HepG2 (cell line): Measurements from ENCODE around the gene CYTH1. TPM values are rescaled to one million over a fixed set of nuclear protein-coding genes. Genes with fewer than 3 reads are reported as not detected.

Experiments
- ATAC-seq: fragments of 200-7000 bp; cut with Tn5 transposase; 3 replicates; pipeline ENCODE4 v1.9.1; 2020; ENCODE audit warnings: mild to moderate bottlenecking, moderate library complexity
- BruUV-seq: library from RNA; stranded (reverse); fragments of 400-500 nt; replicated peaks from 2 replicates; lab custom pipeline; 2021; lab: Mats Ljungman, UMichigan
- CTCF ChIA-PET: fragments of 300-600 bp; formaldehyde crosslinking; extraction: SDS; loops from one replicate; lab custom pipeline; 2021; ENCODE audit warnings: low total read pairs, inconsistent platforms, low intra/inter-chr PET ratio; lab: Yijun Ruan, JAX
- POLR2A ChIA-PET: fragments of 350-600 bp; sonication (Branson Sonifier 250); formaldehyde crosslinking; loops from one replicate; lab custom pipeline; 2020; ENCODE audit warnings: antibody characterized with exemption, inconsistent platforms; lab: Yijun Ruan, JAX
- DNase-seq: peaks from one replicate; pipeline ENCODE4 v3.0.0-alpha.2; 2015; ENCODE audit warnings: low spot score
- FAIRE-seq: peaks from 3 replicates; lab custom pipeline; 2011; peaks lifted over from hg19 to GRCh38; lab: Jason Lieb, UNC
- H2AFZ ChIP-seq: one replicate; pipeline ENCODE4 v1.6.1; 2011; ENCODE audit warnings: low read length, inconsistent platforms
- H3K27ac ChIP-seq: fragments of 300-600 bp; 3 replicates; pipeline ENCODE4 v1.8.0; 2011; ENCODE audit warnings: mixed run types, mild to moderate bottlenecking, mixed read lengths, low read length, inconsistent platforms; ENCODE audit not compliant: insufficient read depth; ENCODE audit errors: extremely low read length
- H3K27me3 ChIP-seq, 2 experiments: fragments of 200-600 bp in 1 of 2; 2 replicates in 1 of 2; 3 replicates in 1 of 2; pipeline versions ENCODE4 v1.6.0 to v1.8.0; 2011; ENCODE audit warnings: low read length in 2 of 2, mild to moderate bottlenecking in 2 of 2, moderate library complexity in 2 of 2, inconsistent platforms in 1 of 2; ENCODE audit not compliant: insufficient read depth in 2 of 2, control insufficient read depth in 1 of 2
- H3K36me3 ChIP-seq, 2 experiments: fragments of 200-600 bp in 1 of 2; replicated peaks in 1 of 2; 2 replicates in 1 of 2; 3 replicates in 1 of 2; pipeline versions ENCODE4 v1.5.1 to v1.8.0; 2011; ENCODE audit warnings: low read length in 2 of 2, inconsistent platforms in 1 of 2; ENCODE audit not compliant: insufficient read depth in 2 of 2, control insufficient read depth in 1 of 2
- H3K4me1 ChIP-seq: 2 replicates; pipeline ENCODE4 v1.5.1; 2012; ENCODE audit warnings: low read length, inconsistent platforms; ENCODE audit not compliant: insufficient read depth
- H3K4me2 ChIP-seq: 2 replicates; pipeline ENCODE4 v1.6.0; 2011; ENCODE audit warnings: low read depth, low read length, inconsistent platforms
- H3K4me3 ChIP-seq, 3 experiments: fragments of 200-600 bp in 1 of 3; sonication (generic), shearing (Covaris generic) in 1 of 3; replicated peaks in 1 of 3; 2 replicates each; pipeline ENCODE4 v1.5.1; 2011 to 2016; ENCODE audit warnings: low read length in 3 of 3, inconsistent platforms in 2 of 3, low read depth in 2 of 3, mild to moderate bottlenecking in 2 of 3, control low read depth in 1 of 3, mixed read lengths in 1 of 3; ENCODE audit not compliant: insufficient read depth in 1 of 3
- H3K79me2 ChIP-seq: one replicate; pipeline ENCODE4 v1.6.1; 2011; ENCODE audit warnings: low read length, inconsistent platforms; ENCODE audit not compliant: insufficient read depth
- H3K9ac ChIP-seq: 2 replicates; pipeline ENCODE4 v1.6.0; 2011; ENCODE audit warnings: mild to moderate bottlenecking, low read depth, low read length, inconsistent platforms; ENCODE audit not compliant: insufficient read depth
- H3K9me3 ChIP-seq: 2 replicates; pipeline ENCODE4 v1.5.1; 2012; ENCODE audit warnings: mild to moderate bottlenecking, low read length
- H4K20me1 ChIP-seq: 2 replicates; pipeline ENCODE4 v1.6.0; 2011; ENCODE audit warnings: inconsistent platforms, mild to moderate bottlenecking, low read length, moderate library complexity; ENCODE audit not compliant: insufficient read depth
- HES4 ChIP-seq: sonication (generic); formaldehyde crosslinking; IDR thresholded peaks from 2 replicates; pipeline ENCODE4 v1.9.0; 2021; ENCODE audit warnings: mild to moderate bottlenecking, missing genetic modification reagents, borderline replicate concordance
- ZBTB10 ChIP-seq: sonication (generic); formaldehyde crosslinking; IDR thresholded peaks from 2 replicates; pipeline ENCODE4 v1.4.0; 2020; ENCODE audit warnings: missing genetic modification reagents, borderline replicate concordance
- ZFP36 ChIP-seq: fragments of 150-350 bp; IDR thresholded peaks from 2 replicates; pipeline ENCODE4 v1.6.1; 2018; ENCODE audit warnings: borderline replicate concordance, low read length, low read depth; ENCODE audit not compliant: partially characterized antibody
- ZNF503 ChIP-seq: sonication (generic); formaldehyde crosslinking; IDR thresholded peaks from 2 replicates; pipeline ENCODE4 v1.4.0; 2020; ENCODE audit warnings: missing genetic modification reagents
- WGBS: methylation state at CpG from one replicate; pipeline ENCODE4 v1.1.6; 2017; ENCODE audit warnings: low lambda C conversion rate; 5-methylcytosine and 5-hydroxymethylcytosine counted together
- in situ Hi-C: cut with HindIII; loops from 2 replicates; pipeline ENCODE4 v1.10.0; 2017; ENCODE audit warnings: low pct_unique_long_range_greater_than_20kb; ENCODE audit not compliant: extremely low pct_ligation_motif_present
- intact Hi-C: fragments of 100-400 bp; cut with micrococcal nuclease; formaldehyde crosslinking; loops from one replicate; pipeline ENCODE4 v1.10.0; 2022; ENCODE audit not compliant: unreplicated experiment
- polyA plus RNA-seq, 8 experiments: library from polyadenylated mRNA; depleted of rRNA in 3 of 8; stranded (reverse) in 7 of 8; unstranded in 1 of 8; fragments of >200 nt; fragmentation: Illumina TruSeq in 4 of 8; extraction: Trizol in 4 of 8; gene quantifications; 2 replicates each; pipeline versions ENCODE4 v1.2.1 to v1.2.3, GENCODE V29; 2011 to 2016; ENCODE audit warnings: low read depth in 4 of 8, missing spikeins in 1 of 8, mixed read lengths in 1 of 8; ENCODE audit not compliant: insufficient read depth in 1 of 8
- total RNA-seq, 5 experiments: library from RNA; depleted of rRNA; stranded (reverse); fragments of >200 nt; fragmentation: Illumina TruSeq; extraction: Trizol; gene quantifications; 2 replicates each; pipeline ENCODE4 v1.2.3, GENCODE V29; 2016; ENCODE audit warnings: low read depth in 1 of 5

Gene CYTH1
- total and polyA plus RNA-seq, 2 of the 13 experiments (the other 11 are each of a cell fraction or from before 2014, with no cell fraction given), result 20.1 to 48.9 TPM

- peaks cover 81% of the 10 kb centered on the region for H3K79me2 ChIP-seq
- H4K20me1 ChIP-seq, result peaks cover 6% of the 10 kb centered on the region; the same call in 1 of the 2 replicates
- H3K27me3 ChIP-seq, result no peaks in the 10 kb centered on the region
- POLR2A ChIA-PET, result no interaction called here
- TF ChIP-seq ZBTB10 (CRISPR knock-in tag) (no peak), HES4 (CRISPR knock-in tag) (no peak), ZFP36 (no peak), ZNF503 (no peak)
- TF ChIP-seq, all 625 proteins: peak for 0
- no TSS peak for BruUV-seq
- Histone ChIP-seq H2AFZ (no peak overlapping the region), H3K27ac (no peak overlapping the region), H3K4me3 (no peak overlapping the region), H3K36me3 (peaks cover 0 to 1% of the 10 kb centered on the region in 2 experiments; a peak in 2 of 5 replicates), H3K4me1 (peaks cover 49% of the 10 kb centered on the region), H3K4me2 (no peak overlapping the region), H3K9me3 (no peaks in the 10 kb centered on the region), H3K9ac (no peak overlapping the region)
- WGBS, result 89% methylated on average over 4 of the region's 4 CpGs
- in situ Hi-C loops, result no loop called here
- intact Hi-C loops, result no loop called here
- DNase-seq (no peak), FAIRE-seq (peak; percentile 21), ATAC-seq (no peak)
- CTCF ChIA-PET, result no interaction called here
Measured at GRCh38 chr17:78767806-78768205, 14.3 kb downstream of the CYTH1 start.
